GM23338 (cell line): ENCODE results near the gene ZNF880. TPM values are rescaled to one million over a fixed set of nuclear protein-coding genes. Genes with fewer than 3 reads are reported as not detected.

Experiments
- ATAC-seq: fragments of 200-7000 bp; cut with Tn5 transposase; 3 replicates; pipeline ENCODE4 v1.9.1; 2020
- DNase-seq: peaks from one replicate; pipeline ENCODE4 v3.0.0-alpha.2; 2015; ENCODE audit warnings: low spot score
- H2AFZ ChIP-seq: fragments of 200-600 bp; sonication (generic); 2 replicates; pipeline ENCODE4 v1.8.0; 2016; ENCODE audit warnings: antibody characterized with exemption, mild to moderate bottlenecking, moderate library complexity
- H3F3A ChIP-seq: fragments of 200-600 bp; sonication (generic); replicated peaks from 2 replicates; pipeline ENCODE4 v1.8.0; 2017; ENCODE audit warnings: antibody characterized with exemption, mixed run types, low read depth
- H3K27ac ChIP-seq: fragments of 200-600 bp; sonication (generic); 2 replicates; pipeline ENCODE4 v1.6.1; 2016; ENCODE audit warnings: low read depth
- H3K27me3 ChIP-seq: fragments of 200-600 bp; sonication (generic); 2 replicates; pipeline ENCODE4 v1.8.0; 2016; ENCODE audit warnings: mild to moderate bottlenecking, mixed run types, moderate library complexity; ENCODE audit not compliant: insufficient read depth
- H3K36me3 ChIP-seq: fragments of 200-600 bp; sonication (generic); 2 replicates; pipeline ENCODE4 v1.8.0; 2016; ENCODE audit warnings: mild to moderate bottlenecking; ENCODE audit not compliant: insufficient read depth
- H3K4me1 ChIP-seq: fragments of 200-600 bp; sonication (generic); 2 replicates; pipeline ENCODE4 v1.8.0; 2016; ENCODE audit warnings: mild to moderate bottlenecking, moderate library complexity; ENCODE audit not compliant: insufficient read depth
- H3K4me2 ChIP-seq: fragments of 200-600 bp; sonication (generic); 2 replicates; pipeline ENCODE4 v1.7.1; 2017; ENCODE audit warnings: mixed run types
- H3K4me3 ChIP-seq: fragments of 200-600 bp; sonication (generic); 2 replicates; pipeline ENCODE4 v1.6.1; 2016; ENCODE audit warnings: mixed run types
- H3K79me2 ChIP-seq: fragments of 200-600 bp; sonication (generic); replicated peaks from 2 replicates; pipeline ENCODE4 v1.8.0; 2017; ENCODE audit warnings: mild to moderate bottlenecking; ENCODE audit not compliant: insufficient read depth
- H3K9me2 ChIP-seq: fragments of 200-600 bp; sonication (generic); 2 replicates; pipeline ENCODE4 v1.8.0; 2017; ENCODE audit not compliant: insufficient read depth
- H4K20me1 ChIP-seq: fragments of 200-600 bp; sonication (generic); replicated peaks from 2 replicates; pipeline ENCODE4 v1.8.0; 2017; ENCODE audit warnings: mild to moderate bottlenecking; ENCODE audit not compliant: insufficient read depth
- H3K27ac Mint-ChIP-seq: 2 replicates; pipeline ENCODE4 v1.8.0; 2020; ENCODE audit warnings: inconsistent platforms, mild to moderate bottlenecking, moderate library complexity, mixed read lengths
- H3K27me3 Mint-ChIP-seq: 3 replicates; pipeline ENCODE4 v1.8.0; 2022; ENCODE audit warnings: low read depth, mild to moderate bottlenecking, moderate library complexity, mixed read lengths, inconsistent platforms; ENCODE audit not compliant: insufficient read depth, poor library complexity
- H3K36me3 Mint-ChIP-seq: 3 replicates; pipeline ENCODE4 v1.8.0; 2021; ENCODE audit warnings: low read depth, mild to moderate bottlenecking, inconsistent platforms, moderate library complexity, mixed read lengths
- H3K4me1 Mint-ChIP-seq: 3 replicates; pipeline ENCODE4 v1.8.0; 2020; ENCODE audit warnings: mild to moderate bottlenecking, inconsistent platforms, mixed read lengths
- H3K4me3 Mint-ChIP-seq: 3 replicates; pipeline ENCODE4 v1.8.0; 2021; ENCODE audit warnings: moderate library complexity, mild to moderate bottlenecking, inconsistent platforms, mixed read lengths
- H3K9me3 Mint-ChIP-seq: 3 replicates; pipeline ENCODE4 v1.8.0; 2020; ENCODE audit warnings: moderate library complexity, mild to moderate bottlenecking, inconsistent platforms, mixed read lengths
- CREB1 ChIP-seq: fragments of 250-450 bp; sonication (Bioruptor Pico); IDR thresholded peaks from 2 replicates; pipeline ENCODE4 v1.5.0; 2020; ENCODE audit warnings: low read depth, mild to moderate bottlenecking, moderate library complexity
- JUNB ChIP-seq: IDR thresholded peaks from one replicate; pipeline ENCODE4 v1.6.1; 2016; ENCODE audit warnings: antibody characterized with exemption; ENCODE audit not compliant: unreplicated experiment
- POLR2AphosphoS5 ChIP-seq: IDR thresholded peaks from 2 replicates; pipeline ENCODE4 v1.6.1; 2016; ENCODE audit warnings: antibody characterized with exemption, low read depth
- REST ChIP-seq: IDR thresholded peaks from one replicate; pipeline ENCODE4 v1.6.1; 2018; ENCODE audit warnings: antibody characterized with exemption; ENCODE audit not compliant: unreplicated experiment
- ZNF114 ChIP-seq: fragments of 250-450 bp; sonication (Bioruptor Pico); IDR thresholded peaks from 2 replicates; pipeline ENCODE4 v1.5.0; 2020; ENCODE audit warnings: mild to moderate bottlenecking, moderate library complexity
- polyA plus RNA-seq: library from polyadenylated mRNA; unstranded; fragments of >200 nt; fragmentation: Nextera tagmentation; extraction: Ambion mirVana; gene quantifications from 2 replicates; pipeline ENCODE4 v1.2.1, GENCODE V29; 2016
- total RNA-seq: library from RNA; depleted of rRNA; stranded (reverse); fragments of >200 nt; shearing (Covaris generic); gene quantifications from 2 replicates; pipeline ENCODE4 v1.2.3, GENCODE V29; 2014
- TF ChIP-seq, protein P1 (sequence below), 2 experiments: fragments of 200-600 bp in 1 of 2; sonication (generic) in 1 of 2; conservative IDR thresholded peaks; 2 replicates each; pipeline versions ENCODE4 v1.5.1 to v1.6.1; 2016 to 2017; ENCODE audit warnings: antibody characterized with exemption in 2 of 2, low read depth in 2 of 2, mild to moderate bottlenecking in 2 of 2, moderate library complexity in 1 of 2

ZNF880 gene
- total and polyA plus RNA-seq, 2 experiments from 2014 or later: 49.1 to 57.4 TPM

GRCh38 chr19:52398081-52398441 is 28.3 kb downstream of the ZNF880 start:
- Histone ChIP-seq H3K27ac (peak overlapping the region; percentile 95), H3K36me3 (peaks cover 26% of the 10 kb centered on the region; the same call in 1 of the 2 replicates), H3K27me3 (no peaks in the 10 kb centered on the region), H3K4me2 (peak overlapping the region; percentile 74), H3K4me3 (peak overlapping the region; percentile 57), H3F3A (no peaks in the 10 kb centered on the region), H2AFZ (peak overlapping the region; percentile 82), H3K4me1 (peaks cover 12% of the 10 kb centered on the region; the same call in 1 of the 2 replicates), H4K20me1 (no peaks in the 10 kb centered on the region), H3K9me2 (no peaks in the 10 kb centered on the region), H3K79me2 (peaks cover 16% of the 10 kb centered on the region)
- peaks cover 2% of the 10 kb centered on the region; the same call in 1 of the 3 replicates for H3K4me1 Mint-ChIP-seq
- no peak for TF ChIP-seq JUNB
- TF ChIP-seq, protein P1, sequence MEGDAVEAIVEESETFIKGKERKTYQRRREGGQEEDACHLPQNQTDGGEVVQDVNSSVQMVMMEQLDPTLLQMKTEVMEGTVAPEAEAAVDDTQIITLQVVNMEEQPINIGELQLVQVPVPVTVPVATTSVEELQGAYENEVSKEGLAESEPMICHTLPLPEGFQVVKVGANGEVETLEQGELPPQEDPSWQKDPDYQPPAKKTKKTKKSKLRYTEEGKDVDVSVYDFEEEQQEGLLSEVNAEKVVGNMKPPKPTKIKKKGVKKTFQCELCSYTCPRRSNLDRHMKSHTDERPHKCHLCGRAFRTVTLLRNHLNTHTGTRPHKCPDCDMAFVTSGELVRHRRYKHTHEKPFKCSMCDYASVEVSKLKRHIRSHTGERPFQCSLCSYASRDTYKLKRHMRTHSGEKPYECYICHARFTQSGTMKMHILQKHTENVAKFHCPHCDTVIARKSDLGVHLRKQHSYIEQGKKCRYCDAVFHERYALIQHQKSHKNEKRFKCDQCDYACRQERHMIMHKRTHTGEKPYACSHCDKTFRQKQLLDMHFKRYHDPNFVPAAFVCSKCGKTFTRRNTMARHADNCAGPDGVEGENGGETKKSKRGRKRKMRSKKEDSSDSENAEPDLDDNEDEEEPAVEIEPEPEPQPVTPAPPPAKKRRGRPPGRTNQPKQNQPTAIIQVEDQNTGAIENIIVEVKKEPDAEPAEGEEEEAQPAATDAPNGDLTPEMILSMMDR (conservative IDR thresholded peaks at IDR 0.05; ENCODE audit: low read depth in 2 of 2): peak; percentile 13 to 25; a peak in 2 of 4 replicates
- ATAC-seq (peak; percentile 86), DNase-seq (peak; percentile 44)
- H3K4me3 Mint-ChIP-seq: peak overlapping the region; percentile 86
- peaks cover 5% of the 10 kb centered on the region for H3K27me3 Mint-ChIP-seq
- peak overlapping the region; percentile 68 for H3K27ac Mint-ChIP-seq
- H3K36me3 Mint-ChIP-seq: peaks cover 78% of the 10 kb centered on the region
- peaks cover 77% of the 10 kb centered on the region for H3K9me3 Mint-ChIP-seq

GRCh38 chr19:52410276-52410675 is 40.6 kb downstream of the ZNF880 start:
- Histone ChIP-seq H3K4me2 (no peak overlapping the region), H3F3A (no peaks in the 10 kb centered on the region), H3K9me2 (no peaks in the 10 kb centered on the region), H4K20me1 (no peaks in the 10 kb centered on the region), H3K27ac (no peak overlapping the region), H2AFZ (no peak overlapping the region), H3K79me2 (no peaks in the 10 kb centered on the region), H3K27me3 (no peaks in the 10 kb centered on the region), H3K36me3 (peaks cover 32% of the 10 kb centered on the region), H3K4me3 (no peak overlapping the region), H3K4me1 (no peaks in the 10 kb centered on the region)
- Mint-ChIP-seq H3K27ac (no peak overlapping the region), H3K4me1 (no peaks in the 10 kb centered on the region), H3K36me3 (peaks cover 99% of the 10 kb centered on the region), H3K27me3 (no peaks in the 10 kb centered on the region), H3K4me3 (no peak overlapping the region), H3K9me3 (peaks cover 87% of the 10 kb centered on the region)
- TF ChIP-seq ZNF114 (CRISPR knock-in tag): no peak
- TF ChIP-seq REST: no peak
- DNase-seq (no peak), ATAC-seq (no peak)

- H3K4me1 Mint-ChIP-seq: no peaks in the 10 kb centered on the region
- TF ChIP-seq POLR2AphosphoS5 (no peak), CREB1 (CRISPR knock-in tag) (no peak), REST (no peak)
- TF ChIP-seq, protein P1 (conservative IDR thresholded peaks at IDR 0.05; ENCODE audit: low read depth in 2 of 2): no peak
Measured at GRCh38 chr19:52415711-52416110, 46.0 kb downstream of the ZNF880 start.

More at GRCh38 chr19:52415711-52416110, 46.0 kb downstream of the ZNF880 start:
- Mint-ChIP-seq H3K4me3 (no peak overlapping the region), H3K27me3 (peaks cover 3% of the 10 kb centered on the region), H3K36me3 (peaks cover 72% of the 10 kb centered on the region), H3K9me3 (peaks cover 88% of the 10 kb centered on the region), H3K27ac (no peak overlapping the region)
- H3K4me1 ChIP-seq: no peaks in the 10 kb centered on the region
- no peaks in the 10 kb centered on the region for H3F3A ChIP-seq
- no peaks in the 10 kb centered on the region for H4K20me1 ChIP-seq
- H3K27me3 ChIP-seq: no peaks in the 10 kb centered on the region
- no peak overlapping the region for H3K27ac ChIP-seq
- H3K9me2 ChIP-seq: no peaks in the 10 kb centered on the region
- H2AFZ ChIP-seq: no peak overlapping the region
- no peak for DNase-seq
- H3K36me3 ChIP-seq: peaks cover 22% of the 10 kb centered on the region
- no peak overlapping the region for H3K4me2 ChIP-seq
- ATAC-seq: no peak
- H3K79me2 ChIP-seq: no peaks in the 10 kb centered on the region
- no peak overlapping the region for H3K4me3 ChIP-seq
